Type B pancreatic cell (in vitro differentiated cells): Measurements from ENCODE around the gene SMIM44. TPM values are rescaled to one million over a fixed set of nuclear protein-coding genes. Genes with fewer than 3 reads are reported as not detected.
A peak's percentile ranks its signal among the peaks of the same experiment; 100 is the strongest.
"Not testable (repeated sequence)": the region's sequence is repeated elsewhere in the genome, so short reads cannot be mapped to it uniquely, and the experiment has no call there.

ENCODE experiments used
- DNase-seq: peaks from one replicate; pipeline ENCODE4 v3.0.0; 2021; ENCODE audit warnings: mixed read lengths; ENCODE audit not compliant: unreplicated experiment; ENCODE audit errors: extremely low spot score
- H3K27ac Mint-ChIP-seq: 2 replicates; pipeline ENCODE4 v1.8.0; 2021; ENCODE audit warnings: mild to moderate bottlenecking, mixed read lengths
- H3K27me3 Mint-ChIP-seq: 2 replicates; pipeline ENCODE4 v1.8.0; 2021; ENCODE audit warnings: mixed read lengths
- H3K36me3 Mint-ChIP-seq: 2 replicates; pipeline ENCODE4 v1.8.0; 2021; ENCODE audit warnings: mixed read lengths
- H3K4me1 Mint-ChIP-seq: one replicate; pipeline ENCODE4 v1.8.0; 2021; ENCODE audit warnings: mixed read lengths; ENCODE audit not compliant: unreplicated experiment
- H3K4me3 Mint-ChIP-seq: 2 replicates; pipeline ENCODE4 v1.8.0; 2021; ENCODE audit warnings: mild to moderate bottlenecking, mixed read lengths
- H3K9me3 Mint-ChIP-seq: 2 replicates; pipeline ENCODE4 v1.8.0; 2021; ENCODE audit warnings: mixed read lengths
- CTCF ChIP-seq: fragments of 200-600 bp; sonication (generic); conservative IDR thresholded peaks from 2 replicates; pipeline ENCODE4 v1.5.0; 2021; ENCODE audit warnings: antibody characterized with exemption, mild to moderate bottlenecking
- total RNA-seq: library from RNA; stranded (reverse); gene quantifications from 2 replicates; pipeline ENCODE4 v1.2.1, GENCODE V29; 2021; ENCODE audit warnings: low replicate concordance

The SMIM44 gene
- total RNA-seq, 1 donor from 2014 or later: not detected

DNA sequence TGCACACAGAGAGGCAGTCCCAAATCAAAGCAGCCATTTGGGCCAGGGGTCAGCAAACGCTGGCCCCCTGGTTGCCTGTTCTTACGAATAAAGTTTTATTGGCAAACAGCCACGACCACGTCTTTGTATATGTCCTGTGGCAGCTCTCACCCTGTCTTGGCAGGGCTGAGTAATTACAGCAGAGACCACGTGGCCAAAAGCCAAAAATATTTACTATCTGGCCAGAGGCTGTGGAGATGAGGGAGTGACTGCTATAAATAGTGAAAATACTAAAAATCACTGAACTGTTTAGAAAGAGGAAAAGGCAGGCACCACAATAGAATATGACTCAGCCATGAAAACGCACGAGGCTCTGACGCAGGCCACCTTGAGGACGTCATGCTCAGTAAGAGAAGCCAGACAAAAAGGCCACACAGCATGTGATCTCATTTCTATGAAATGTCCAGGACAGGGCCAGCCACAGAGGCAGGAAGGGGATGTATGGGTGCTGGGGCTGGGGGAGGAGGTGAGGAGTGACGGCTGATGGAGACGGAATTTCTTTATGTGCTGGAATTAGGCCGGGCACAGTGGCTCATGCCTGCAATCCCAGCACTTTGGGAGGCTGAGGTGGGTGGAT lies 32.3 kb downstream of the SMIM44 start:
- TF ChIP-seq CTCF: no peak
- peak overlapping the region; percentile 6 for H3K27ac Mint-ChIP-seq
- no peak overlapping the region for H3K4me3 Mint-ChIP-seq
- H3K27me3 Mint-ChIP-seq: no peaks in the 10 kb centered on the region
- peaks cover 5% of the 10 kb centered on the region for H3K4me1 Mint-ChIP-seq
- DNase-seq: no peak
- H3K36me3 Mint-ChIP-seq: peaks cover 6% of the 10 kb centered on the region
- no peaks in the 10 kb centered on the region for H3K9me3 Mint-ChIP-seq

DNA sequence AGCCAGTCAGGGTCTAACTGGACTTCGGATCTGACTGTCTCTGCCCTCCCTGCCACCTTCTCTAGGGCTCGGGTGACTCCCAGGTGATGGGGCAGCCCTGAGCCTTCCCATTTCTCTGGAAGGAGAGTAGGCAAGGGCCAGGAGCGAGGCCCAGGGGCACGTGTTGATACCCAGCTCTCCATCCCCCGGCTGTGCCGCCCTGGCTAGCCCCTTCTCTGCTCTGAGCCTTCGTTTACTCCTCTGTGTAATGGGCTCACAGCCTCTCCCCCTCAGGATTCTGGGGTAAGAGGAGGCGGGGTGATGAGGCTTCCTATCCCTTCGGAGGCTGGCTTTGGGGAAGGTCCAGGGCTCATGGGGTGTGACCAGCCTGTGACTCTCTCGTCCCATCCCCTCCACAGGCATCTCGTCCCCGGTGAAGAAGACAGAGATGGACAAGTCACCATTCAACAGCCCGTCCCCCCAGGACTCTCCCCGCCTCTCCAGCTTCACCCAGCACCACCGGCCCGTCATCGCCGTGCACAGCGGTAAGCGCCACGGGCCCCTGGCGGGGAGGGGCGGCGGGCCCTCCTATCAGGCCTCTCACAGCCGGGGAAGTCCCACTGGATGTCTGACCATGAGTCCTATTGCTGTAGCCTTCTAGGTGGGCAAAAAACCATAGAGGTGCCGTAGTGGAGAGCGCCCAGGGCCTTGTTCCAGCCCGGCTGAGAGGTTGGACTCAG lies 34.5 kb downstream of the SMIM44 start:
- H3K9me3 Mint-ChIP-seq: no peaks in the 10 kb centered on the region
- no peak overlapping the region for H3K27ac Mint-ChIP-seq
- DNase-seq: no peak
- no peak overlapping the region for H3K4me3 Mint-ChIP-seq
- H3K27me3 Mint-ChIP-seq: no peaks in the 10 kb centered on the region
- H3K36me3 Mint-ChIP-seq: peaks cover 6% of the 10 kb centered on the region
- H3K4me1 Mint-ChIP-seq: peaks cover 14% of the 10 kb centered on the region
- TF ChIP-seq CTCF: no peak

- H3K27me3 Mint-ChIP-seq, H3K27ac Mint-ChIP-seq, H3K36me3 Mint-ChIP-seq, H3K9me3 Mint-ChIP-seq, DNase-seq, H3K4me3 Mint-ChIP-seq: not testable (repeated sequence)
- H3K4me1 Mint-ChIP-seq: peaks cover 15% of the 10 kb centered on the region
Measured at GRCh38 chr19:3446657-3447056, 36.6 kb downstream of the SMIM44 start.

- peak; percentile 3 for TF ChIP-seq CTCF
- Mint-ChIP-seq H3K36me3 (no peaks in the 10 kb centered on the region), H3K9me3 (no peaks in the 10 kb centered on the region), H3K27me3 (no peaks in the 10 kb centered on the region), H3K4me3 (peak overlapping the region; percentile 65), H3K4me1 (peaks cover 11% of the 10 kb centered on the region), H3K27ac (no peak overlapping the region)
- no peak for DNase-seq
Measured at GRCh38 chr19:3444695-3445234, 38.5 kb downstream of the SMIM44 start.

- Mint-ChIP-seq H3K9me3 (no peaks in the 10 kb centered on the region), H3K27me3 (no peaks in the 10 kb centered on the region), H3K4me3 (peak overlapping the region; percentile 65), H3K27ac (peak overlapping the region; percentile 73), H3K4me1 (peaks cover 11% of the 10 kb centered on the region), H3K36me3 (no peaks in the 10 kb centered on the region)
- DNase-seq: no peak
- peak; percentile 31 for TF ChIP-seq CTCF
Measured at GRCh38 chr19:3443840-3444694, 39.2 kb downstream of the SMIM44 start.
